Thoracic aorta (tissue), 2 donors: ENCODE data around the gene DACH1. TPM values are rescaled to one million over a fixed set of nuclear protein-coding genes. Genes with fewer than 3 reads are reported as not detected.

ENCODE experiments used
- ATAC-seq: fragments of 150-250 bp; one replicate; pipeline ENCODE4 v1.8.0; 2017; ENCODE audit warnings: low read depth; ENCODE audit not compliant: insufficient number of reproducible peaks, low FRiP score
- DNase-seq: peaks from one replicate; pipeline ENCODE4 v3.0.0-alpha.2; 2020; ENCODE audit warnings: low spot score
- H3K27ac ChIP-seq, 2 donors: fragments of 200-600 bp; sonication (generic); 1 replicate in 1 of 2; 2 replicates in 1 of 2; pipeline ENCODE4 v1.5.1; 2016; ENCODE audit warnings: mild to moderate bottlenecking in 2 of 2, moderate library complexity in 2 of 2
- H3K27me3 ChIP-seq: fragments of 200-600 bp; sonication (generic); replicated peaks from 2 replicates; pipeline ENCODE4 v1.6.0; 2016; ENCODE audit warnings: mild to moderate bottlenecking; ENCODE audit not compliant: insufficient read depth
- H3K36me3 ChIP-seq: fragments of 200-600 bp; sonication (generic); one replicate; pipeline ENCODE4 v1.5.1; 2016
- H3K4me1 ChIP-seq, 2 donors: fragments of 200-600 bp; sonication (generic); 1 replicate in 1 of 2; 2 replicates in 1 of 2; pipeline versions ENCODE4 v1.5.1 to v1.6.0; 2016; ENCODE audit warnings: low read depth in 2 of 2, mild to moderate bottlenecking in 1 of 2; ENCODE audit not compliant: control insufficient read depth in 1 of 2
- H3K4me3 ChIP-seq: fragments of 200-600 bp; sonication (generic); 2 replicates; pipeline ENCODE4 v1.5.1; 2016; ENCODE audit warnings: mild to moderate bottlenecking
- H3K9me3 ChIP-seq: fragments of 200-600 bp; sonication (generic); 2 replicates; pipeline ENCODE4 v1.5.1; 2016
- total RNA-seq, 2 donors: library from RNA; depleted of rRNA; stranded (reverse); fragments of >200 nt; gene quantifications; one replicate each; pipeline versions ENCODE4 v1.1.0 to v1.2.3, GENCODE V29; 2016
- TF ChIP-seq, protein P1 (sequence below): fragments of 200-600 bp; sonication (generic); IDR thresholded peaks from one replicate; pipeline ENCODE4 v1.5.1; 2019; ENCODE audit warnings: antibody characterized with exemption

The DACH1 gene
- total RNA-seq, 2 donors from 2014 or later = 0.14 to 1.3 TPM

GRCh38 chr13:71546881-71547280 is 320.1 kb downstream of the DACH1 start:
- TF ChIP-seq, protein P1, sequence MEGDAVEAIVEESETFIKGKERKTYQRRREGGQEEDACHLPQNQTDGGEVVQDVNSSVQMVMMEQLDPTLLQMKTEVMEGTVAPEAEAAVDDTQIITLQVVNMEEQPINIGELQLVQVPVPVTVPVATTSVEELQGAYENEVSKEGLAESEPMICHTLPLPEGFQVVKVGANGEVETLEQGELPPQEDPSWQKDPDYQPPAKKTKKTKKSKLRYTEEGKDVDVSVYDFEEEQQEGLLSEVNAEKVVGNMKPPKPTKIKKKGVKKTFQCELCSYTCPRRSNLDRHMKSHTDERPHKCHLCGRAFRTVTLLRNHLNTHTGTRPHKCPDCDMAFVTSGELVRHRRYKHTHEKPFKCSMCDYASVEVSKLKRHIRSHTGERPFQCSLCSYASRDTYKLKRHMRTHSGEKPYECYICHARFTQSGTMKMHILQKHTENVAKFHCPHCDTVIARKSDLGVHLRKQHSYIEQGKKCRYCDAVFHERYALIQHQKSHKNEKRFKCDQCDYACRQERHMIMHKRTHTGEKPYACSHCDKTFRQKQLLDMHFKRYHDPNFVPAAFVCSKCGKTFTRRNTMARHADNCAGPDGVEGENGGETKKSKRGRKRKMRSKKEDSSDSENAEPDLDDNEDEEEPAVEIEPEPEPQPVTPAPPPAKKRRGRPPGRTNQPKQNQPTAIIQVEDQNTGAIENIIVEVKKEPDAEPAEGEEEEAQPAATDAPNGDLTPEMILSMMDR = no peak
- no peaks in the 10 kb centered on the region for H3K4me1 ChIP-seq
- no peaks in the 10 kb centered on the region for H3K9me3 ChIP-seq
- H3K27ac ChIP-seq = no peak overlapping the region
- H3K36me3 ChIP-seq = no peaks in the 10 kb centered on the region
- DNase-seq (no peak), ATAC-seq (no peak)
- no peaks in the 10 kb centered on the region for H3K27me3 ChIP-seq
- no peak overlapping the region for H3K4me3 ChIP-seq

GRCh38 chr13:71540098-71540497 is 326.9 kb downstream of the DACH1 start:
- Histone ChIP-seq H3K9me3 (no peaks in the 10 kb centered on the region), H3K4me3 (no peak overlapping the region), H3K4me1 (no peaks in the 10 kb centered on the region), H3K27ac (no peak overlapping the region), H3K36me3 (no peaks in the 10 kb centered on the region), H3K27me3 (no peaks in the 10 kb centered on the region)
- no peak for ATAC-seq
- TF ChIP-seq, protein P1 = no peak
- no peak for DNase-seq

DNA sequence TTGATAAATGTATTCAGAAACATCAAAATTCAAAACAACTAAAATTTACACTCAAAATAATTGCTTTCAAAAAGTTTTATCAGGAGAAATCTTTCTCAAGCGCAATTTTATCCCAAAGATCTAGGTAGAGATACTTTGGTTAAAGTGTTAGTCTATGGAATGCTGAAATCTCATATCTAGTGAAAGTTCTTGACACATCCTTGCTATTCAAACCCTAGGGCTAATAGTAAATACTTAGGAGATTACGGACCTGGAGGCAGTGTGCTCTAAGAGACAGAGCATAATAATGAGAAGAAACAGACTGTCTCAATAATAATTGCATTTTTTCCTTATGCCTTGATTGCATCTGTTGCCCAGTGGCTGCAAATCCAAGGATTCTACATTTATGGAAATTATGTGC is 330.8 kb downstream of the DACH1 start:
- no peaks in the 10 kb centered on the region for H3K27me3 ChIP-seq
- TF ChIP-seq, protein P1 = no peak
- no peaks in the 10 kb centered on the region for H3K36me3 ChIP-seq
- no peaks in the 10 kb centered on the region for H3K4me1 ChIP-seq
- no peaks in the 10 kb centered on the region for H3K9me3 ChIP-seq
- no peak for DNase-seq
- no peak overlapping the region for H3K27ac ChIP-seq
- no peak overlapping the region for H3K4me3 ChIP-seq
- no peak for ATAC-seq

DNA sequence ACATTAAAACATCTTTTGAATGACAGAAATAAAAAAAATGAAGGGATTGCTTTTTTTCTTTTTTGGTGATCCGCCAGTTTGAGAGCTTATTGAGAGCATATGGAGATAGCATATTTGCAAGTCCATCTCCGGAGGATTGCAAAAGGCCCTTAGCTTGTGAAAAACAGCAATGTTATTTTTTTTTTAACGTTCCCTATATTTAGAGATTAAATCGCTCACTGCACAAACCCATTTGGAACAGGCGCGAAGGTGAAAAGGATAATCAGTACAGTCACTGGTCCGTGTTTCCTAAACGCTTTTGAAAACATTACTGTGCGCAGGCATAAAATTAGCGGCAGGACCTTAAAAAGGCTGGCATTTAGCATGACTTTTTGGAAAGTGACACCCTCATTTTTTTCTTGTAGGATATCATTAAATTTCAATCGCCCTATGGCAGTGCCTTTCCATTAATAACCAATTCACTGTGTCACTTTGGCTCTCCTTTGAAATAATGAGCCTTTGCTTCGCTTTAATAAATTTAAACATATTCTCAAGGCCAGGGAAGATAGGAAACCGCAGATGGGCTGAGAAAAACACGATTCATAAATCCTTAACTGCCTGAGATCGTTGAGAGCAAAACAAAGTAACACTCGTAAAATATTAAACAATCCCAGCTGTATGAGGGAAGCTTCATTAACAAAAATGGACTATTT is 342.2 kb downstream of the DACH1 start:
- DNase-seq (no peak), ATAC-seq (no peak)
- TF ChIP-seq, protein P1 = no peak
- Histone ChIP-seq H3K9me3 (no peaks in the 10 kb centered on the region), H3K27ac (no peak overlapping the region), H3K36me3 (no peaks in the 10 kb centered on the region), H3K4me1 (no peaks in the 10 kb centered on the region), H3K4me3 (no peak overlapping the region), H3K27me3 (no peaks in the 10 kb centered on the region)

DNA sequence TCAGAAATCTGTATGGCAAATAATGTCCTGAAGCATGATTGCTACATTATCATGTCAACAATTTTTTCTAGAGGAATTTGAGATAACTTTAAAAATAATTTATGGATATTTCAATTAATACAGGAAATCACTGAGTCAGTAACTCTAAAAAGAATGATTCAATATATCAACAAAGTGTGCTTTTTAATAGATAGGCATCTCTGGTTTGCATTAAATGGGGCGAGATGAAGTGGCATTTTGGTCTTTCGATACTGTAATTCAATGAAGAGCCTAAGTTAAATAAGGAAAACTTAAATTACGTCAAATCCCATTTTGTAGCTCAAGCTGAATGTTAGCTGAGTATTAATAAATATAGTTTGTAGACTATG is 342.8 kb downstream of the DACH1 start:
- TF ChIP-seq, protein P1 = no peak
- Histone ChIP-seq H3K27me3 (no peaks in the 10 kb centered on the region), H3K9me3 (no peaks in the 10 kb centered on the region), H3K4me1 (no peaks in the 10 kb centered on the region), H3K27ac (no peak overlapping the region), H3K36me3 (no peaks in the 10 kb centered on the region), H3K4me3 (no peak overlapping the region)
- DNase-seq (no peak), ATAC-seq (no peak)
